Hepatocyte (in vitro differentiated cells): ENCODE measurements around the gene TBC1D20. TPM values are rescaled to one million over a fixed set of nuclear protein-coding genes. Genes with fewer than 3 reads are reported as not detected.

ENCODE experiments used
- DNase-seq: peaks from one replicate; pipeline ENCODE4 v3.0.0-alpha.2; 2016; ENCODE audit warnings: low spot score
- H2AFZ ChIP-seq: fragments of 200-600 bp; sonication (generic); 2 replicates; pipeline ENCODE4 v1.6.0; 2016; ENCODE audit warnings: antibody characterized with exemption, mild to moderate bottlenecking
- H3K27ac ChIP-seq: fragments of 200-600 bp; sonication (generic); 2 replicates; pipeline ENCODE4 v1.5.1; 2016; ENCODE audit warnings: mild to moderate bottlenecking
- H3K27me3 ChIP-seq: fragments of 200-600 bp; sonication (generic); 2 replicates; pipeline ENCODE4 v1.6.1; 2016
- H3K36me3 ChIP-seq: fragments of 200-600 bp; sonication (generic); replicated peaks from 2 replicates; pipeline ENCODE4 v1.5.1; 2016; ENCODE audit warnings: low read depth; ENCODE audit not compliant: insufficient read depth
- H3K4me1 ChIP-seq: fragments of 200-600 bp; sonication (generic); 2 replicates; pipeline ENCODE4 v1.5.1; 2016; ENCODE audit warnings: mild to moderate bottlenecking, moderate library complexity; ENCODE audit not compliant: insufficient read depth
- H3K4me2 ChIP-seq: fragments of 200-600 bp; sonication (generic); 2 replicates; pipeline ENCODE4 v1.6.0; 2016
- H3K4me3 ChIP-seq: fragments of 200-600 bp; sonication (generic); 2 replicates; pipeline ENCODE4 v1.5.1; 2016; ENCODE audit warnings: mild to moderate bottlenecking
- H3K79me2 ChIP-seq: fragments of 200-600 bp; sonication (generic); 2 replicates; pipeline ENCODE4 v1.6.0; 2017; ENCODE audit warnings: mild to moderate bottlenecking
- H3K9me2 ChIP-seq: fragments of 200-600 bp; sonication (generic); replicated peaks from 2 replicates; pipeline ENCODE4 v1.6.0; 2017; ENCODE audit warnings: mild to moderate bottlenecking; ENCODE audit not compliant: insufficient read depth
- H3K9me3 ChIP-seq: fragments of 200-600 bp; sonication (generic); 2 replicates; pipeline ENCODE4 v1.5.1; 2016; ENCODE audit warnings: low read depth, mild to moderate bottlenecking
- H4K20me1 ChIP-seq: fragments of 200-600 bp; sonication (generic); 2 replicates; pipeline ENCODE4 v1.6.0; 2016; ENCODE audit warnings: mild to moderate bottlenecking; ENCODE audit not compliant: insufficient read depth, poor library complexity, severe bottlenecking
- EZH2 ChIP-seq: fragments of 200-600 bp; sonication (generic); IDR thresholded peaks from 2 replicates; pipeline ENCODE4 v1.6.1; 2016; ENCODE audit warnings: antibody characterized with exemption, mild to moderate bottlenecking, borderline replicate concordance
- EZH2phosphoT487 ChIP-seq: fragments of 200-600 bp; sonication (generic); IDR thresholded peaks from one replicate; pipeline ENCODE4 v1.6.1; 2018; ENCODE audit warnings: antibody characterized with exemption, mild to moderate bottlenecking, low read depth, moderate library complexity; ENCODE audit not compliant: unreplicated experiment, severe bottlenecking
- WGBS: methylation state at CpG from one replicate; pipeline ENCODE4 v1.1.6; 2016; ENCODE audit warnings: low lambda C conversion rate; ENCODE audit errors: missing lambda C conversion rate; 5-methylcytosine and 5-hydroxymethylcytosine counted together
- polyA plus RNA-seq: library from polyadenylated mRNA; unstranded; fragments of >200 nt; fragmentation: Nextera tagmentation; extraction: Ambion mirVana; gene quantifications from 2 replicates; pipeline ENCODE4 v1.2.1, GENCODE V29; 2016
- total RNA-seq: library from RNA; depleted of rRNA; stranded (reverse); fragments of >200 nt; gene quantifications from 2 replicates; pipeline ENCODE4 v1.2.3, GENCODE V29; 2014
- TF ChIP-seq, protein P1 (sequence below): fragments of 200-600 bp; sonication (generic); IDR thresholded peaks from 2 replicates; pipeline ENCODE4 v1.5.1; 2016; ENCODE audit warnings: antibody characterized with exemption, mild to moderate bottlenecking; ENCODE audit not compliant: poor library complexity

TBC1D20 gene
- total and polyA plus RNA-seq, 2 experiments from 2014 or later, result 32.8 to 35.8 TPM

DNA sequence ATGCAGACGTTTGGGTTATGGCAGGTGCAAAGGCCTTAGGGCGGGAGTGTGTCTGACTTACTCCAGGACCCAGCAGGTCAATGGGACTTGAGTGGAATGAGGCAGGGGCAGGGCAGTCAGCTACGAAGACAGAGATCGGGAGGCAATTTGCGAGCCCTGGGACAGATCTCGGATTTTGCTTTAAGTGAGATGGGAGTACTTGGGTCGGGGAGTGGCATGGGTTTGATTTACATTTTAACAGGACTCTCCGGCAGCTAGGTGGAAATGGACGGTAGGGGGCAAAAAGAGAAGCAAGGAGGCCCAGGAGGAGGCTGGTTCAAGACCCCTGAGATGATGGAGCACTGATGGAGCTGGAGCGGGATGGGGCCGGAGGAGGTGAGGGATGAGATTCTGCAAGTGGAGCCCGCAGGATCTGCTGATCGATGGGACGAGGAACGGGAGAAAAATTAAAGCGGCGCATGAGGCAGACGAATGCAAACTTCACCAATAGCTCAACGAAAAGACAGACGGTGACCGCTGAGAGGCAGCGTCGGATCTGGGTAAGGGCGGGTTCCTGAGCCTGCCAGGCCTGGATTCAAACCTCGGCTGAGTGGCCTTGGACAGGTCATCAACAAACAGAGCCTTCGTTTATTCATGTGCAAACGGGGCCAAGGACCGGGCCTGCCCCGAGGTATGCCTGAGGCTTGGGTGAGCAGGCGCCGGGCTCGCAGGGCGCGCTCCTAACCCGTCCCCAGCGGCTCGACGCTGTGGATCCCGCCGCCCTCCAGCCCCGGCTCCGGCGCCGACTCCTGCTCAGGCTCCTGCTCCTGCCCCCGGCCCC, 55.0 kb downstream of the TBC1D20 start:
- no peaks in the 10 kb centered on the region for H3K36me3 ChIP-seq
- peak overlapping the region; percentile 76 for H2AFZ ChIP-seq
- peak; percentile 90 for DNase-seq
- TF ChIP-seq, protein P1, sequence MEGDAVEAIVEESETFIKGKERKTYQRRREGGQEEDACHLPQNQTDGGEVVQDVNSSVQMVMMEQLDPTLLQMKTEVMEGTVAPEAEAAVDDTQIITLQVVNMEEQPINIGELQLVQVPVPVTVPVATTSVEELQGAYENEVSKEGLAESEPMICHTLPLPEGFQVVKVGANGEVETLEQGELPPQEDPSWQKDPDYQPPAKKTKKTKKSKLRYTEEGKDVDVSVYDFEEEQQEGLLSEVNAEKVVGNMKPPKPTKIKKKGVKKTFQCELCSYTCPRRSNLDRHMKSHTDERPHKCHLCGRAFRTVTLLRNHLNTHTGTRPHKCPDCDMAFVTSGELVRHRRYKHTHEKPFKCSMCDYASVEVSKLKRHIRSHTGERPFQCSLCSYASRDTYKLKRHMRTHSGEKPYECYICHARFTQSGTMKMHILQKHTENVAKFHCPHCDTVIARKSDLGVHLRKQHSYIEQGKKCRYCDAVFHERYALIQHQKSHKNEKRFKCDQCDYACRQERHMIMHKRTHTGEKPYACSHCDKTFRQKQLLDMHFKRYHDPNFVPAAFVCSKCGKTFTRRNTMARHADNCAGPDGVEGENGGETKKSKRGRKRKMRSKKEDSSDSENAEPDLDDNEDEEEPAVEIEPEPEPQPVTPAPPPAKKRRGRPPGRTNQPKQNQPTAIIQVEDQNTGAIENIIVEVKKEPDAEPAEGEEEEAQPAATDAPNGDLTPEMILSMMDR, result peak; percentile 27
- no peak for TF ChIP-seq EZH2
- TF ChIP-seq EZH2phosphoT487, result no peak
- H4K20me1 ChIP-seq, result peaks cover 5% of the 10 kb centered on the region
- no peaks in the 10 kb centered on the region for H3K9me2 ChIP-seq
- H3K79me2 ChIP-seq, result peaks cover 40% of the 10 kb centered on the region
- H3K9me3 ChIP-seq, result no peaks in the 10 kb centered on the region
- peak overlapping the region; percentile 86 for H3K4me2 ChIP-seq
- WGBS, result 6% methylated on average over 30 of the region's 45 CpGs
- H3K4me1 ChIP-seq, result peaks cover 19% of the 10 kb centered on the region
- H3K27me3 ChIP-seq, result no peaks in the 10 kb centered on the region
- H3K27ac ChIP-seq, result peak overlapping the region; percentile 85
- H3K4me3 ChIP-seq, result peak overlapping the region; percentile 39

DNA sequence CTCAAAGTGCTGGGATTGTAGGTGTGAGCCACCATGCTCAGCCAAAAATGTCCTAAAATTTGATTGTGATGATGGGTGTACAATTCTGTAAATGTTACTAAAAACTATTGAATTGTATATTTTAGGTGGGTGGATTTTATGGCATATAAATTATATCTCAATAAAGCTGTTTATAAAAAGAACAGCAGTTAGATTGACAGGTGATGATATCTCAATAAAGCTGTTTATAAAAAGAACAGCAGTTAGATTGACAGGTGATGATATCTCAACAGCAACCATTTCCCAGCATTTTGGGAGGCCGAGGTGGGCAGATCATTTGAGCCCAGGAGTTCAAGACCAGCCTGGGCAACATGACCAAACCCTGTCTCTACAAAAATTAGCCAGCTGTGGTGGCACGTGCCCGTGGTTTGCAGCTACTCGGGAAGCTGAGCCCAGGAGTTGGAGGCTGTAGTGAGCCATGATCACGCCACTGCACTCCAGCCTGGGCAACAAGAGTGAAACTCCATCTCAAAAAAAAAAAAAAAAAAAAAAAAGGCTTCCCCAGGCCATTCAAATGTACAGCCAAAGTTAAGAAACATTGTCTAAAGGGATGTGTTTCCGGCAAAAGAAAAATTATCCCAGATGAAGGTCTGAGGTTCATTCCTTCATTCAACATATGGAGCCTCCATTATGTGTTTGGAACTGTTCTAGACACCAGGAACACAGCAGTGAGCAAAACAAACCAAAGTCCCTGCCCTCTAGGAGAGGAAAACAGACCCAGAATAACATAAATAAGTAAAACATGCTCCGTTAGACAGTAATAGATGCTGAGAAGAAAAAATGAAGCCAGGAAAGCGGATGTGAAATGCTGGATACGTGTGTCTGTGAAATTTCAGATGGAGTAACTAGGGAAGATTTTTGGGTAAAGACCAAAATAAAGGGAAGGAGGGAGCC, 55.9 kb downstream of the TBC1D20 start:
- Histone ChIP-seq H3K9me2 (no peaks in the 10 kb centered on the region), H4K20me1 (peaks cover 5% of the 10 kb centered on the region), H3K4me2 (peak overlapping the region; percentile 86), H3K79me2 (peaks cover 31% of the 10 kb centered on the region), H3K27me3 (no peaks in the 10 kb centered on the region), H3K36me3 (no peaks in the 10 kb centered on the region), H3K4me3 (no peak overlapping the region), H3K4me1 (peaks cover 22% of the 10 kb centered on the region), H3K9me3 (no peaks in the 10 kb centered on the region), H3K27ac (peak overlapping the region; percentile 85), H2AFZ (peak overlapping the region; percentile 76)
- TF ChIP-seq EZH2phosphoT487, result no peak
- TF ChIP-seq, protein P1, result no peak
- no peak for TF ChIP-seq EZH2
- DNase-seq, result no peak
- WGBS, result 85% methylated on average over 9 of the region's 9 CpGs

DNA sequence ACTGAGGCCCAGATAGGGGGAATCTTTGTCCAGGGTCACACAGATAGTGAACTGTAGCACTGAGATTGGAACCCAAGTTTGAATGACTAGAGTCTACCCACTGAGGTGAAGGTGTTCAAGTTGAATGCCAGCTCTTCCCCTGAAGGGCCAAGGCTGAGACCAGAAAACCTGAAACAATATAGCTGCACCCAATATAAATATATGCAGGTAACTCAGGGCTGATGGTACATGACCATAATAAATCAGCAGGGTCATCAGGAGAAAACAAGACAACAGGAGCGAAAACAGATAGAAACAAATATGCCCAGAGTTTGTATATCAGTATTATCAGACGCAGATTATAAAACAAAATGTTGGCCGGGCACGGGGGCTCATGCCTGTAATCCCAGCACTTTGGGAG, 58.2 kb downstream of the TBC1D20 start:
- Histone ChIP-seq H3K9me2 (no peaks in the 10 kb centered on the region), H3K4me1 (peaks cover 14% of the 10 kb centered on the region), H3K27me3 (no peaks in the 10 kb centered on the region), H3K79me2 (peaks cover 9% of the 10 kb centered on the region), H3K4me2 (no peak overlapping the region), H3K4me3 (no peak overlapping the region), H2AFZ (no peak overlapping the region), H3K36me3 (no peaks in the 10 kb centered on the region), H3K9me3 (no peaks in the 10 kb centered on the region), H4K20me1 (peaks cover 1% of the 10 kb centered on the region), H3K27ac (no peak overlapping the region)
- no peak for TF ChIP-seq EZH2phosphoT487
- TF ChIP-seq, protein P1, result no peak
- TF ChIP-seq EZH2, result no peak
- no peak for DNase-seq
- 99% methylated on average over 4 of the region's 4 CpGs for WGBS
